DMS79 treated with DMSO at 0.1 percent for 48 hours (cell line): ENCODE data around the gene PCED1B.
"Not testable (repeated sequence)": the region's sequence is repeated elsewhere in the genome, so short reads cannot be mapped to it uniquely, and the experiment has no call there.

Source experiments
- DNase-seq: peaks from one replicate; lab custom pipeline; 2025; lab: John Stamatoyannopoulos, UW

PCED1B gene

GRCh38 chr12:47088021-47088944, 8.9 kb downstream of the PCED1B start:
- DNase-seq, result no peak

- no peak for DNase-seq
These were observed 11.6 kb downstream of the PCED1B start for GRCh38 chr12:47091009-47091408.

- DNase-seq, result no peak
These were observed 15.4 kb downstream of the PCED1B start for GRCh38 chr12:47094804-47095203.

- no peak for DNase-seq
These were observed 16.2 kb downstream of the PCED1B start for GRCh38 chr12:47095446-47096236.

DNA sequence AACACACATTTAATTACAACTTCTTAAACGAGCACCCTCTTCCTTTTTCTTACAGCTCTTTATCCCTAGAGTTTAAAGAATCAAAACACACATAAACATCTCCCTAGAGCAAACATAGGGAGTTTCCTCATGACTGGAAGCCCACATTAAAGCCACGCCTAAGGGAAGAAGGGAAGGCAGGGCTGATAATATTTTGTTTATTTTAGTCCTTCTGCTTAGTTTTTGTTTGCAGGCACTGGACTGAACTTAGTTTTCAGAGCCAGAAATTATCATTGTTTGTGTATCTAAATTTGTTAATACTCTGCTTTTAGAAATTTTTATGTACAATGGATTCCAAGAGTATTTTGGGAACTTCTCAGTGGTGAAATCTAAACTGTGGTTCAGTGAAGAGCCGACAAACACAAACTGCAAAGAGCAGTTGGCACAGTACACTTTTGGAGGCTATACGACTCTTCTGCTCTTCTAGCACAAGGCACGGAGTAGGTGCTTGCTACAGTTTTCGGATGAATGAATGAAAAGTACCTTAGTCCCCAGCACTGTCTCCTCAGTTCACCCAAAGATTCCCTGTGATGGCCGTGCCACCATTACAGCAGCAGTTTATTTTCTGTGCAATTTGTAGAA, 18.0 kb downstream of the PCED1B start:
- DNase-seq, result no peak

DNA sequence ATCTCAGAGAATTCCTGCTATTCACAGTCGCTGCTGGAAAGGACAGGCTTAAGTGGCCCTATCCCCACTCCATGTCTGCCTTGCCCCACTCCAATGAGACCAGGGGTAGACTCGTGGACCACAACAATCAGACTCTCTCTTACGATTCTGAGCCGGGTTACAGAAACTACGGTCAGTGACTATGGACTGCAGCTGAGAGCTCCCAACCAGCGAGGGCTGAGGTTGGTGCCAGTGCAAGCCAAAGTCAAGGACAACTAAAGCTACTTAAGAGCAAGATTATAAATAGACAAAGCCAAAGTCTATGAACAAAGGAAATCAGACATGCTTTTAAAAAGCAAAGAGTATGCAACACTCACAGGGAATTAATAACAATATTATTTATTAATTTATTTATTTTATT, 18.7 kb downstream of the PCED1B start:
- no peak for DNase-seq

- no peak for DNase-seq
These were observed 20.2 kb downstream of the PCED1B start for GRCh38 chr12:47099610-47100009.

DNA sequence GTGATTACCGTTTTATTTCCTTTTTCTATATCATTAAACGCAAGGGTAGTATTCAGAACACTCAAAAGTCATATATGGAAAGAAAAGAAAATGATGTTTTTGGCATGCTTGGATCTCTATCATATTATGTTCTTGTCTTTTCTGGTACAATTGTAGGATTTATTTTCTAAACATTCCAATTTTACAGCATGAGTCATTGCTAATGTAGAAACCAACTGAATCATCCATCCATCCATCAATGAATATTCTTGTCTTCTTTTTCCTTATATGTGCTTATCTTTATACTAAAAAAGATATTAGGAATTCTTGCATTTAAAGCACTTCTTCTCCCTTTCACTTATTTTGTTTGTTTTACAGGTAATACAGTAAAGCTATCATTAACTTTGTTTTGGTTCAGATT, 20.7 kb downstream of the PCED1B start:
- DNase-seq, result no peak

DNA sequence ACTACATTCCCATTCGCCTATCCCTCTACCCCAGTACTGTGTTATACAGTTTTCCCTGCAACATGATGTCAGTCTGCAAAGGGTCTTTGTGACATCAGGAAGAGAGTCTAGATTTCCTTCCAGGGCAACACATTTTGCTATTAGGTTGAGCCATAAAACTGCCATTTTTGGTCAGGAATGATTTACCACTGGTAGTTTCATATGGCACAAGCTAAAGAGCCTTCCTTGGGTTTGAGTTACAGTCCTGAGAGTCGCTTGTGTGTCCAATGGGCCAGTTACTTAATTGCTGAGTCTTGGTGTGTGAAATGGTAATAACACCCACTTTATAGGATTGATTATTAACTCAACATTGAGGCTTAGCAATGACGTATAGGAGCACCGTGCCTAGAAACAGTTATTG, 23.0 kb downstream of the PCED1B start:
- DNase-seq, result no peak

GRCh38 chr12:47102845-47103651, 23.6 kb downstream of the PCED1B start:
- no peak for DNase-seq

DNA sequence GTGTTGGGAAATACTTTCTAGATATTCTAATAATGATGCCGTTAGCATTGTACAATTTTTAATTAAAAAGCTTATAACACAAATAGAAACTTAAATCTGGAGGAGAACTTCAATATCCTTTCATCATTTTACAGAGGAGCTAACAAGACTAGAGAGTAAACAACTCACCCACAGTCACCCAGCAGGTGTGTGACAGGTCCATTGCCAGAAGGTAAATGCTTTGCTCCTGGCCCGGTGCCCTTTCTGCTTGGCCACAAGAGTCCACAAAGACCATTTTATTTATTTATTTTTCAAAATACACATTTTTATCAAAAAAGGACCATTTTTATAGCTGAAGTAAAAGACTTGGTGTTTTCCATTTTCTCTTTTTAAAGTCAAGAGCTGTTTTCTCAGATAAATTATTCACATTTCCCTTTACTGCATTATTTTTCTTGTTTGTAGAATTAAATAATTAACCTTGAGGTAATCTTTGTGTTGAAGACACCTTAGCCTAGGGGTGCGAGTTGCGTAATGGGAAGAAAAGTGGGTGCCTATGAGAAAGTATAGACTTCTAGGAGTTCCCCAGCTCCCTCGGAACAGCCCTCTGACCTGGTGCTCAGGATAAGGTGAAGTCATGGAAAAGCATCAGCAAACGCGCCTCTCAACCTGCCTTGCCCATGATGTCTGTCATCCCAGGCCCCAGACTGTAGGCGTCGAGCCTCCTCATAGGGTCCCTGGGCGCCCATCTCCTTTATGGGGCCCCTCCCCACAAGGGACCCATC, 26.7 kb downstream of the PCED1B start:
- no peak for DNase-seq

DNA sequence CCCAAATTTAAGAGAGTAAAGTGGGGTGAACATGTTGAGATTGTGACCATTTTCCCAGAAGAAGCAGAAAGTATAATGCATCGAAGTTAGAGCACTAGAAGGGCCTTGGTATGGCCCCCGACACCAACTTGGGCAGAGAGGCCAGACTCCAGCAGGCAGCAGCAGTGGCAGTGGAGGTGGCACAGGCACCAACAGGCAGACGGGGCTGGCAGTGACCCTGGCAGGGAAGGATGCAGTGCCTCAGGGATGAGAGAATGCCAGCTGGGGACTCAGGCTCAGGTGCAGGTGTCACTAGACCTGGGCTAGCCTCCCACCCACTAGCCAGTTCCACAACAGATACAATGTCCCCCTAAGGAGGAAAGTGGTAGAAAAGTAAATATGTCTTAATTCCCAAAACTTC, 28.0 kb downstream of the PCED1B start:
- DNase-seq, result no peak

- no peak for DNase-seq
These were observed 28.5 kb downstream of the PCED1B start for GRCh38 chr12:47107926-47108325.

- DNase-seq, result no peak
These were observed 30.7 kb downstream of the PCED1B start for GRCh38 chr12:47110011-47110541.

DNA sequence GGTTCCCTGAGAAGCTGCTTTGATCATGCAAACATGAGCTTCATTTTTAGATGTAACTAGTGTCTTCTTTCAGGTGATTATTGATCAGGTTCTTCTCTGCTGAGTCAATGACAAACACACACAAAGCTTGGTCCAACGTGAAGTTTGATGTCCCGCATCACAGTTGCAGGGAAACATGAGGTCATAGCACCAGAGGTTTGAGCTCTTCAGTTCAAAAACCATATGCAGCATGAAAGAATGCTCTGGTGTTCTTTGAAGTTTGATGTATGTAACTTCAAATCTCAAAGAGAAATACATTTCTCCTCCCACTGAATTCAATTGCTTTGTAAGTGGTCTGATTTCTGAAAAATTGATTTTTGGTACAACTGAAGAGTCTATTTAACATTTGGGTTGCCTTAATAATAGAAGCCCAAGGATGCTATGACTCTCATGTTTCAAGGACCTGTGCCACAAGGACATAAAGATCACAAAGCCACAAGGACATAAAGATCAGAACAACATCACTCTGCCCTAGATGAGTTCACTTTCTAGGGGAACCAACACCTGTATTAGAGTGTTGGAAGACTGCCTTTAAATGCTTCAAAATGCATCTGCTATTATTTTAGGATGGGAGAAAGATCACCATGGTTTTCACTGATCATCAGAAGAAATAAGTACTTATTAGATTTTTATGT, 31.4 kb downstream of the PCED1B start:
- DNase-seq, result no peak

DNA sequence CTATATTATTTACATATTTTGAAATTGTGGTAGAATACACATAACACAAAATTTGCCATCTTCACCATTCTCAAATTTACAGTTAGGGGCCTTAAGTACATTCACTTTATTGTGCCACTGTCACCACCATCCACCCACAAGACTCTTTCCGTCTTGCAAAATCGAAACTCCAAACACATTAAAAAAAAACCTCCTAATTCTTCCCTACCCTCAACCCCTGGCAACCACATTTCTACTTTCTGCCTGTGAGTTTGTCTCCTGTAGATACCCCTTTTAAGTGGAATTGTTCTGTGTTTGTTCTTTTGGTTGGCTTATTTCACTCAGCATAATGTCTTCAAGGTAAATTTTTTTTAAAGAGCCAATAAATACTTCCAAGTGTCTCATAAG, 32.0 kb downstream of the PCED1B start:
- DNase-seq, result no peak

DNA sequence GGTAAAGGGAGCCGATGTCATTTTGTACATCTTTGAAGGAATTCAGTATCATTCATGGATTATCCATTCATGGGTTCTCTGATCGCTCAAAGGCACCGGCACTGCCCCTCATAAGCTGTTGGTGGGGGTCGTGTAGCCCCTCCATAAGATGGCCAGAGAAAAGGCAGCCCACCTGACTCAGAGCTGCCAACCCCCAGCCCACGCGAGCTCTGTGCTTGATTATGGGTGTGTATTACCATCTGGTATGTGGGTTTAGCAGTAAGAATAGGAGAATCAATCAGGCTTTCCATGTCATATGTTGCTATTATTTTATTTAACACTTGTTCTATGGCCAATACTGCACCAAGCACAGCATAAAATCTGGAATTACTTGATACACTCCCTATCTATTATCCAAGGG, 32.4 kb downstream of the PCED1B start:
- no peak for DNase-seq

GRCh38 chr12:47112679-47113078, 33.3 kb downstream of the PCED1B start:
- DNase-seq, result no peak

- no peak for DNase-seq
These were observed 35.1 kb downstream of the PCED1B start for GRCh38 chr12:47114481-47114892.

- not testable (repeated sequence) for DNase-seq
These were observed 37.9 kb downstream of the PCED1B start for GRCh38 chr12:47117305-47117704.
